WI38 (cell line): ENCODE measurements around the gene ARHGAP31.

Source experiments
- H3K4me3 ChIP-seq: 2 replicates; pipeline ENCODE4 v1.5.1; 2011; ENCODE audit warnings: low read depth, mild to moderate bottlenecking, control low read depth, low read length
- CTCF ChIP-seq: IDR thresholded peaks from 2 replicates; pipeline ENCODE4 v1.5.1; 2012; ENCODE audit warnings: low read depth, mild to moderate bottlenecking, control low read depth, low read length

The ARHGAP31 gene

GRCh38 chr3:119289404-119289770 lies 4.8 kb upstream of the ARHGAP31 start:
- TF ChIP-seq CTCF: no peak

DNA sequence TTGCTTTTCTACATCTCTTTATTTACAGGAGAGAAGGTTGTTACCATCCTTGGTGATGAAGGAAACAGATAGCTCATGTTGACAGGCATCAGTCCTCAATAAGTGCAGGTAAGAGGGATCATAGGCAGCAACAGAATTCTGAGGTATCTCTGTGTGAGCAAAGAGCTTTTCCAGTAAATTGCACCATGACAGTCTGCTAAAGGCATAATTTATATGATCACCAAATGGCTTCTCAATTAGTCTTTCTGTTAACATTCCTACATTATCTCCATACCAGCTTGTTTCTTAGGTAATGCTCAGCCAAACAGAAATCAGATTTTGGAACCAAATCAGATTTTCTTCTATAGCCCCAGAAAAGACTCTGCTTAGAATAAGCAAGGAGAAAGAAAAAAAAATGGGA lies 3.6 kb upstream of the ARHGAP31 start:
- TF ChIP-seq CTCF: no peak
- no peak overlapping the region for H3K4me3 ChIP-seq

More at GRCh38 chr3:119289404-119289770, 4.8 kb upstream of the ARHGAP31 start:
- no peak overlapping the region for H3K4me3 ChIP-seq

GRCh38 chr3:119291062-119291700 lies 3.0 kb upstream of the ARHGAP31 start:
- TF ChIP-seq CTCF: no peak
- no peak overlapping the region for H3K4me3 ChIP-seq

DNA sequence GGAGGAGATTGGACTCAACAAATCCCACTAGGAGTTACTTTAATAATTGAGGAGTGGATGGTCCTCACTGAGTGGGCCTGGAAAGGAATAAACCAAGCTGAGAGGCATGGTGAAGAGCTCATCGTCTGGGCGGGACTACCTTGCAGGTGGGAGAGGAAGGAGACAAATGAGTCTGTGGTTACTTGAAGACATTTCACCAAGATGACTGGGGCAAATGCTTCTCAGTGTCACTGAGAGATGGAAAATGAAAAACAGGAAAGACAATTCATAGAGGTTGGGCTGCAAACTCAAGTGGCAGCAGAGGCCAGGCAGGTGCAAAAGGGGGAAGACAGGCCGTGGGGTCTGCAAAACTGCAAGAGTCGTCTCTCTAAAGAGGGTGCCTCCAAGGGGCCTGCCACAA lies 1.5 kb upstream of the ARHGAP31 start:
- H3K4me3 ChIP-seq: no peak overlapping the region

DNA sequence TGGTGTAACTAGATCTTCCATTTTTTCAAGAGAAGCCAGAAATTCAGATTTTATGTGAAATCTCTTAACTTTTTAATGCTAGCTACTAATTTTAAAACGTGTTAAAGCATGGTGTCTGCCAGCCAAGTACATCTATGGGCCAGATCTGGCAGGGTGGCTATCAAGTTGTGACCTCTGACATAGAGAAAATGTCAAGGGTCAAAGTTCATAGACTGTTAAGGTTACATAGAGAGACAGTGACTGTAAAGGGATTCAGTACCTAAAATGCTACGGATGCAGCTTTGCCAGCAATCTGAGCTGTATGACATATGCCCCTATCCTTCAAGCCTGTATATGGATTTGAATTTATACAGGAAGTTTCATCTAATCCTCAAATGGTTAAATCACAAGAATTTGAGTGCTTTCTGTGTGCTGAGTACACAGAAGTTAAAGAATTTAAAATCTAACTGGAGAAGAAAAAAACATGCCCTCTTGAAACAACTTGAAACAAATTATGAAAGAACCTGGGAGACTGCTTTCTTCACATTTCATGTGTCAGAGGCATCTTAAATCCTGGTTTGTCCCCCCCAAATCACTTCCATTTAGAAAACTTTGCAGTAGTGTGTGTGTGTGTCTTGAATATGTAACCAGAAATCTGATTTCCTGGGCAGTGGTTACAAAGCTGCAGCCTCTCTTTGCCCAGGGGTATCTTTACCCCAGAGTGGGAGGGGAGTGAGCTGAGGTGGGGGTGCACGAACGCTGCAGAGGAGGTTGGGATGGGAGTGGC lies 895 bp upstream of the ARHGAP31 start:
- peak overlapping the region; percentile 78 for H3K4me3 ChIP-seq
- no peak for TF ChIP-seq CTCF

More for the DNA sequence above, 1.5 kb upstream of the ARHGAP31 start:
- no peak for TF ChIP-seq CTCF

- H3K4me3 ChIP-seq: peak overlapping the region; percentile 78
- no peak for TF ChIP-seq CTCF
Measured at GRCh38 chr3:119294696-119295671, 801 bp downstream of the ARHGAP31 start.
